ENCODE data around the gene CFAP61.

DNA sequence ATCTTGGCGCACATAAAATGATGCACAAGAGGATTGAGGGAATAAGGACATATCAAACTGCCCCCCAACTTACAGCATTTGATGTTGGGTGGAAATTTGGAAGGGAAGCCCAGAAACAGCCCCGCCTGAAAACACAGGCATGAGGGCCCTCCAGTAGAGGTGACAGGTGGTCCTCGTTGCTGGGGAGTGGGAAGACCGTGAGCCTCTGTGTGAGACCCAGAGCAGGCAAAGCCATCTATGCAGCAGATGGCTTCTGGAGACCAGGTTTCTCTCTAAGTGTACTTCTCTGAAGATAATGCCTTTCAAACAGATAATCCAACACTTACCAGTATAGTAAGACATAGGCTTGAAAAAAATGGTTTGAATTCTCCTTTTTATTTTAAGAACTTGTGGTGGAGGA, 183.3 kb downstream of the CFAP61 start:
- TF ChIP-seq JUND (IDR thresholded peaks at IDR 0.05) (no peak), POLR2AphosphoS5 (IDR thresholded peaks at IDR 0.05; ENCODE audit: low read depth, low read length) (no peak), RXRA (IDR thresholded peaks at IDR 0.05; ENCODE audit: borderline replicate concordance, low read depth) (no peak), RFX5 (IDR thresholded peaks at IDR 0.05; ENCODE audit: low read length) (no peak), FOSL2 (IDR thresholded peaks at IDR 0.05; ENCODE audit: borderline replicate concordance, low read depth) (no peak), YY1 (IDR thresholded peaks at IDR 0.05; ENCODE audit: low read depth) (no peak), SMC3 (IDR thresholded peaks at IDR 0.05; ENCODE audit: low read depth, low read length) (no peak), SIN3A (IDR thresholded peaks at IDR 0.05; ENCODE audit: borderline replicate concordance, low read depth, low read length) (no peak), MXI1 (IDR thresholded peaks at IDR 0.05; ENCODE audit: low read depth, low read length) (no peak), RAD21 (IDR thresholded peaks at IDR 0.05; ENCODE audit: low read length) (no peak)
- TF ChIP-seq, protein P1, sequence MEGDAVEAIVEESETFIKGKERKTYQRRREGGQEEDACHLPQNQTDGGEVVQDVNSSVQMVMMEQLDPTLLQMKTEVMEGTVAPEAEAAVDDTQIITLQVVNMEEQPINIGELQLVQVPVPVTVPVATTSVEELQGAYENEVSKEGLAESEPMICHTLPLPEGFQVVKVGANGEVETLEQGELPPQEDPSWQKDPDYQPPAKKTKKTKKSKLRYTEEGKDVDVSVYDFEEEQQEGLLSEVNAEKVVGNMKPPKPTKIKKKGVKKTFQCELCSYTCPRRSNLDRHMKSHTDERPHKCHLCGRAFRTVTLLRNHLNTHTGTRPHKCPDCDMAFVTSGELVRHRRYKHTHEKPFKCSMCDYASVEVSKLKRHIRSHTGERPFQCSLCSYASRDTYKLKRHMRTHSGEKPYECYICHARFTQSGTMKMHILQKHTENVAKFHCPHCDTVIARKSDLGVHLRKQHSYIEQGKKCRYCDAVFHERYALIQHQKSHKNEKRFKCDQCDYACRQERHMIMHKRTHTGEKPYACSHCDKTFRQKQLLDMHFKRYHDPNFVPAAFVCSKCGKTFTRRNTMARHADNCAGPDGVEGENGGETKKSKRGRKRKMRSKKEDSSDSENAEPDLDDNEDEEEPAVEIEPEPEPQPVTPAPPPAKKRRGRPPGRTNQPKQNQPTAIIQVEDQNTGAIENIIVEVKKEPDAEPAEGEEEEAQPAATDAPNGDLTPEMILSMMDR (IDR thresholded peaks at IDR 0.05): no peak
- TF ChIP-seq, protein P2, sequence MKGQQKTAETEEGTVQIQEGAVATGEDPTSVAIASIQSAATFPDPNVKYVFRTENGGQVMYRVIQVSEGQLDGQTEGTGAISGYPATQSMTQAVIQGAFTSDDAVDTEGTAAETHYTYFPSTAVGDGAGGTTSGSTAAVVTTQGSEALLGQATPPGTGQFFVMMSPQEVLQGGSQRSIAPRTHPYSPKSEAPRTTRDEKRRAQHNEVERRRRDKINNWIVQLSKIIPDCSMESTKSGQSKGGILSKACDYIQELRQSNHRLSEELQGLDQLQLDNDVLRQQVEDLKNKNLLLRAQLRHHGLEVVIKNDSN (IDR thresholded peaks at IDR 0.05; ENCODE audit: borderline replicate concordance, low read depth): no peak
